A549 (cell line): ENCODE measurements around the gene NTRK3. TPM values are rescaled to one million over a fixed set of nuclear protein-coding genes. Genes with fewer than 3 reads are reported as not detected.
"Not testable (repeated sequence)": the region's sequence is repeated elsewhere in the genome, so short reads cannot be mapped to it uniquely, and the experiment has no call there.

Source experiments
- ATAC-seq, 2 experiments: fragments of 200-7000 bp in 1 of 2; fragments of >200 bp in 1 of 2; cut with Nextera tagmentation in 1 of 2; cut with Tn5 transposase in 1 of 2; 3 replicates each; pipeline versions ENCODE4 v1.8.0 to v1.9.1; 2018 to 2020; ENCODE audit warnings: mild to moderate bottlenecking in 1 of 2, moderate library complexity in 1 of 2
- CTCF ChIA-PET: fragments of 300-600 bp; sonication (Branson Sonifier 250); formaldehyde crosslinking; extraction: SDS; loops from one replicate; lab custom pipeline; 2021; ENCODE audit warnings: antibody characterized with exemption, inconsistent platforms; lab: Yijun Ruan, JAX
- POLR2A ChIA-PET: fragments of 350-600 bp; formaldehyde crosslinking; extraction: SDS; loops from one replicate; lab custom pipeline; 2021; ENCODE audit warnings: antibody characterized with exemption, inconsistent platforms; lab: Yijun Ruan, JAX
- DNase-seq, 2 experiments: peaks; one replicate each; pipeline versions ENCODE4 v3.0.0 to v3.0.0-alpha.2; 2011 to 2016; ENCODE audit warnings: low read depth in 1 of 2, low spot score in 1 of 2
- FAIRE-seq: peaks from 2 replicates; lab custom pipeline; 2011; peaks lifted over from hg19 to GRCh38; lab: Jason Lieb, UNC
- H3K27ac ChIP-seq, 2 experiments: fragments of >200 bp; sonication (Bioruptor Twin); formaldehyde crosslinking; 3 replicates each; pipeline ENCODE4 v1.5.1; 2016 to 2017
- H3K4me1 ChIP-seq: fragments of >200 bp; sonication (Bioruptor Twin); formaldehyde crosslinking; 3 replicates; pipeline ENCODE4 v1.6.1; 2016
- H3K4me2 ChIP-seq: fragments of >200 bp; sonication (Bioruptor Twin); formaldehyde crosslinking; 3 replicates; pipeline ENCODE4 v1.6.1; 2016
- H3K4me3 ChIP-seq: fragments of >200 bp; sonication (Bioruptor Twin); formaldehyde crosslinking; 3 replicates; pipeline ENCODE4 v1.5.1; 2016
- H3K9me3 ChIP-seq: fragments of >200 bp; sonication (Bioruptor Twin); formaldehyde crosslinking; 3 replicates; pipeline ENCODE4 v1.6.1; 2016
- CBX2 ChIP-seq: fragments of 200-600 bp; sonication (generic); IDR thresholded peaks from 2 replicates; pipeline ENCODE4 v1.6.1; 2016; ENCODE audit warnings: low read depth, mild to moderate bottlenecking, borderline replicate concordance
- CBX8 ChIP-seq: fragments of 200-600 bp; sonication (generic); IDR thresholded peaks from 2 replicates; pipeline ENCODE4 v1.6.1; 2016
- ESRRA ChIP-seq: fragments of 150-350 bp; IDR thresholded peaks from 2 replicates; pipeline ENCODE4 v1.6.1; 2014; ENCODE audit warnings: mild to moderate bottlenecking, low read length, borderline replicate concordance
- FOSB ChIP-seq: fragments of 250-450 bp; sonication (Bioruptor Pico); IDR thresholded peaks from 2 replicates; pipeline ENCODE4 v1.5.0; 2020; ENCODE audit warnings: mild to moderate bottlenecking, moderate library complexity
- FOSL2 ChIP-seq, 2 experiments: fragments of 450-650 bp in 1 of 2; fragments of >200 bp in 1 of 2; sonication (Bioruptor Twin) in 1 of 2; formaldehyde crosslinking; IDR thresholded peaks; 2 replicates each; pipeline versions ENCODE4 v1.5.0 to v1.6.1; 2016 to 2020; ENCODE audit warnings: mild to moderate bottlenecking in 1 of 2, moderate library complexity in 1 of 2
- FOXS1 ChIP-seq: fragments of 250-450 bp; sonication (Bioruptor Pico); IDR thresholded peaks from 2 replicates; pipeline ENCODE4 v1.5.0; 2020; ENCODE audit warnings: mild to moderate bottlenecking, moderate library complexity
- HOXB5 ChIP-seq: fragments of 250-450 bp; sonication (Bioruptor Pico); IDR thresholded peaks from 2 replicates; pipeline ENCODE4 v1.5.0; 2020; ENCODE audit warnings: mild to moderate bottlenecking, moderate library complexity
- JUNB ChIP-seq: fragments of >200 bp; sonication (Bioruptor Twin); formaldehyde crosslinking; IDR thresholded peaks from 2 replicates; pipeline ENCODE4 v1.6.1; 2016
- MAZ ChIP-seq: fragments of 150-350 bp; IDR thresholded peaks from 2 replicates; pipeline ENCODE4 v1.6.1; 2014; ENCODE audit warnings: antibody characterized with exemption, low read depth, low read length, borderline replicate concordance
- MYC ChIP-seq: IDR thresholded peaks from 2 replicates; pipeline ENCODE4 v1.6.1; 2012; ENCODE audit warnings: mild to moderate bottlenecking, inconsistent platforms, low read length, improper control_type of control experiment, borderline replicate concordance
- NFE2L2 ChIP-seq: fragments of 150-350 bp; conservative IDR thresholded peaks from 2 replicates; pipeline ENCODE4 v1.6.1; 2014; ENCODE audit warnings: low read length
- NPAS2 ChIP-seq: fragments of 250-450 bp; sonication (Bioruptor Pico); IDR thresholded peaks from 2 replicates; pipeline ENCODE4 v1.8.0; 2022; ENCODE audit warnings: mild to moderate bottlenecking, moderate library complexity, borderline replicate concordance
- PHF8 ChIP-seq: fragments of 200-600 bp; sonication (generic); IDR thresholded peaks from 2 replicates; pipeline ENCODE4 v1.6.1; 2016; ENCODE audit warnings: low read depth, mild to moderate bottlenecking, antibody characterized with exemption, moderate library complexity, borderline replicate concordance
- RARB ChIP-seq: fragments of 250-450 bp; sonication (Bioruptor Pico); IDR thresholded peaks from 2 replicates; pipeline ENCODE4 v1.8.0; 2021; ENCODE audit warnings: mild to moderate bottlenecking, moderate library complexity
- TFCP2L1 ChIP-seq: fragments of 250-450 bp; sonication (Bioruptor Pico); IDR thresholded peaks from 2 replicates; pipeline ENCODE4 v1.5.0; 2021; ENCODE audit warnings: mild to moderate bottlenecking
- TP53 ChIP-seq: fragments of 250-450 bp; sonication (Bioruptor Pico); IDR thresholded peaks from 2 replicates; pipeline ENCODE4 v1.5.0; 2021; ENCODE audit warnings: mild to moderate bottlenecking, moderate library complexity
- ZC3H11A ChIP-seq: fragments of 450-650 bp; IDR thresholded peaks from 2 replicates; pipeline ENCODE4 v1.6.1; 2014; ENCODE audit warnings: antibody characterized with exemption, mild to moderate bottlenecking
- ZFP36 ChIP-seq: fragments of 450-650 bp; IDR thresholded peaks from 2 replicates; pipeline ENCODE4 v1.6.1; 2014; ENCODE audit warnings: borderline replicate concordance; ENCODE audit not compliant: partially characterized antibody
- ZNF302 ChIP-seq: fragments of 250-450 bp; sonication (Bioruptor Pico); IDR thresholded peaks from 2 replicates; pipeline ENCODE4 v1.9.0; 2021; ENCODE audit warnings: inconsistent platforms, mild to moderate bottlenecking, moderate library complexity
- WGBS: methylation state at CpG from one replicate; pipeline ENCODE4 v1.1.6; 2017; ENCODE audit errors: missing lambda C conversion rate; 5-methylcytosine and 5-hydroxymethylcytosine counted together
- polyA plus RNA-seq, 4 experiments: library from polyadenylated mRNA; depleted of rRNA in 3 of 4; stranded (reverse); fragments of >200 nt; fragmentation: RNase III in 1 of 4; extraction: RNeasy Plus Mini Kit Qiagen cat#74134 plus additional on column Dnase treatment in 1 of 4; gene quantifications; 2 replicates in 3 of 4; 3 replicates in 1 of 4; pipeline ENCODE4 v1.2.3, GENCODE V29; 2011 to 2017
- TF ChIP-seq, protein P1 (sequence below): IDR thresholded peaks from 2 replicates; pipeline ENCODE4 v1.6.1; 2012; ENCODE audit warnings: low read depth, borderline replicate concordance
- TF ChIP-seq, protein P2 (sequence below): IDR thresholded peaks from 2 replicates; pipeline ENCODE4 v1.6.1; 2012

The NTRK3 gene
- polyA plus RNA-seq, 2 of the 4 experiments (the other 2 are of a cell fraction) = 55.0 to 55.2 TPM

DNA sequence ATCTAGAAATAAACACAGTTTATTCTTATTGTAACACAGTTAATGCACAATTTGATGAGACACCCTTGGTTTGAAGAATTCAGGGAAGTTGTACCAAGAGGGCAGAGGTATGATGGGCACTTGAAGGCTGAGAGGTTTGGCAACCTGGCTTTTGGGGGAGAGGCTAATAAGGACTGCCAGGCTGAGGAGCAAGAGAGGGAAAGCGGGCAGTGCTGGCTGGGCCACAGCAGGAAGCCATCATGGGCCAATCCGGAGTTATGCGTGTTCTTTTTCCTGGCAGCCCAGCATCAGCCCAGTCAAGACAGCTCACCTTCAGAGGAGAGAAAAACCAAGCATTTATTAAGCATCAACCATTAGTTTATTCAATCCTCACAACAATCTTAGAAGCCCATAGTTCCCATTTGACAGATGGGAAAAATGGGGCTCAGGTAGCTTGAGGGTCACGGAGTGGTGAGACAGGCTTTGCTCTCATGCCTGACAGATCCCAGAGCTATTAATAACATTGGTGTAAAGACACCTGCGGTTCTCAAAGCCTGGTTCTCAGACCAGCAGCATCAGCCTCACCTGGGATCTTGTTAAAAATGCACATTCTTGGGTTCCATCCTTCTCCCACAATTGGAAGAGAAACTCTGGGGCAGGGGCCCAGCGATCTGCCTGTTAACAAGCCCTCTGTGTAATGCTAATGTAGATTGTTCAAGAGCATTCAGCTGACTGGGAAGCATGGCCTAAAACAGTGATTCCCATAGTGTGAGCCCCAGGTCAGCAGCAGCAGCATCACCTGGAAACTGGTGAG, 183.7 kb downstream of the NTRK3 start (continued):
- TF ChIP-seq ZC3H11A = no peak
- TF ChIP-seq, protein P1, sequence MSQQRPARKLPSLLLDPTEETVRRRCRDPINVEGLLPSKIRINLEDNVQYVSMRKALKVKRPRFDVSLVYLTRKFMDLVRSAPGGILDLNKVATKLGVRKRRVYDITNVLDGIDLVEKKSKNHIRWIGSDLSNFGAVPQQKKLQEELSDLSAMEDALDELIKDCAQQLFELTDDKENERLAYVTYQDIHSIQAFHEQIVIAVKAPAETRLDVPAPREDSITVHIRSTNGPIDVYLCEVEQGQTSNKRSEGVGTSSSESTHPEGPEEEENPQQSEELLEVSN = no peak
- TF ChIP-seq, protein P2, sequence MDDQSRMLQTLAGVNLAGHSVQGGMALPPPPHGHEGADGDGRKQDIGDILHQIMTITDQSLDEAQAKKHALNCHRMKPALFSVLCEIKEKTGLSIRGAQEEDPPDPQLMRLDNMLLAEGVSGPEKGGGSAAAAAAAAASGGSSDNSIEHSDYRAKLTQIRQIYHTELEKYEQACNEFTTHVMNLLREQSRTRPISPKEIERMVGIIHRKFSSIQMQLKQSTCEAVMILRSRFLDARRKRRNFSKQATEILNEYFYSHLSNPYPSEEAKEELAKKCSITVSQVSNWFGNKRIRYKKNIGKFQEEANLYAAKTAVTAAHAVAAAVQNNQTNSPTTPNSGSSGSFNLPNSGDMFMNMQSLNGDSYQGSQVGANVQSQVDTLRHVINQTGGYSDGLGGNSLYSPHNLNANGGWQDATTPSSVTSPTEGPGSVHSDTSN = no peak
- TF ChIP-seq ZNF302 (CRISPR knock-in tag) = no peak
- TF ChIP-seq CBX8 = no peak

DNA sequence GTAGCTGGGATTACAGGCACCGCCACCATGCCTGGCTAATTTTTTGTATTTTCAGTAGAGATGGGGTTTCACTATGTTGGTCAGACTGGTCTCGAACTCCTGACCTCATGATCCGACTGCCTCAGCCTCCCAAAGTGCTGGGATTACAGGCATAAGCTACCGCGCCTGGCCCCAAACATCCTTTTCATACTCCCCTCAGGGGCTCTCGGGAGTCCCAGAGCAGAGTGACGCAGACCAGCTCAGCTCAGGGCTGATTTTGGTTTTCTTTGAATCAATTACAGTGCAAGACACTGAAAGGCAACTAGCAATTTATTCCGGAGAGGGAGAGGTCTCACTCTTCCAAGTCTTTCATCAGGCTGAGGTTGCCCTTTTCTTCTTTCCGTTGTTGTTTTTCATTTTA, 184.4 kb downstream of the NTRK3 start:
- H3K27ac ChIP-seq, CTCF ChIA-PET, H3K4me3 ChIP-seq, POLR2A ChIA-PET, FAIRE-seq, DNase-seq, H3K4me2 ChIP-seq, ATAC-seq, H3K4me1 ChIP-seq, H3K9me3 ChIP-seq: not testable (repeated sequence)
- WGBS = 61% methylated on average over 9 of the region's 9 CpGs

DNA sequence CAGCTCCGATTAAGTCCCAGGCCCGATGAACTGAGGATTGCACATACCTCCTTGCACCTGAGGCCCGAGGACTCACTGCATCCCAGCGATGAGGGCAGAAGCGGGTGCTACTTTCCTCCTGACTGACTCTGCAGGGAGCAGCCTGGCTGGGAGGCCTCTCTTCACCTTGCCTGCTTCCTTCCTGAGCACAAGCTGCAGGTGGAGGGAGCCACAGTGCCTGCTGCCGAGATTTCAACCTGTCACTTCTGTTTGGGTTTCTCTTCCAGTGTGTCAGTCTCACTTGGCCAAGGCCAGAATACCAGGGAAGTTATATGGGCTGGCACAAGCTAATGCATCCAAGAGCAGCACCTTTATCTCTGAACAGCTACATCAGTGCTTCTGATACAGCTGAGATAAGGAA, 185.4 kb downstream of the NTRK3 start:
- Histone ChIP-seq H3K9me3 (no peaks in the 10 kb centered on the region), H3K4me1 (no peaks in the 10 kb centered on the region), H3K4me3 (no peak overlapping the region), H3K27ac (no peak overlapping the region), H3K4me2 (no peak overlapping the region)
- 22% methylated on average over 6 of the region's 6 CpGs for WGBS
- ChIA-PET POLR2A (no interaction called here), CTCF (interaction anchor here (0.6 kb wide), 1 partner anchor 660 kb away, joined by 4 read pairs; no protein-coding TSS in a partner anchor)
- FAIRE-seq = no peak
- ATAC-seq = no peak
- DNase-seq = no peak
- TF ChIP-seq PHF8 (no peak), CBX8 (no peak), ESRRA (no peak), RARB (CRISPR knock-in tag) (no peak), ZFP36 (no peak), NPAS2 (CRISPR knock-in tag) (no peak)
- TF ChIP-seq, protein P2 = no peak

DNA sequence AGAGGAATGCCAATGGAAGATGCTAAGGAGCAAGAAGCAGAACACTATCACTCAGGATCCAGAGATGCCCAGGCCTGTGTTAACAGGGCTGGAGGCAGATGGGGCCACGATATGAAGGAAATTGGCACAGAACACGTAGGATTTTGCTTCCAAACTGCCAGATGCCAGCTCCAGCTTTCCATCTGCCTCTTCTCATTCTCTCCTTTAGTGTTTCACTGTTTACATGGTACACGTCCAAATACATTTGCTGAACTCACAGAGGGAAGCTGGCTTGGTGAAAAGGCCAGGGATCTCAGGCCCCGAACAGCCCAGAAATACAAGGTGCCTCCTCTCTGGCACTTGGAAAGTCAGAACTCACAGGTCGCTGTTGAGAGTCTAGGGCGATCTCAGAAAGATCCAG, 187.0 kb downstream of the NTRK3 start:
- Histone ChIP-seq H3K9me3 (no peaks in the 10 kb centered on the region), H3K27ac (no peak overlapping the region), H3K4me2 (no peak overlapping the region), H3K4me3 (no peak overlapping the region), H3K4me1 (no peaks in the 10 kb centered on the region)
- no peak for TF ChIP-seq TP53 (CRISPR knock-in tag)
- TF ChIP-seq TFCP2L1 (CRISPR knock-in tag) = no peak
- no peak for TF ChIP-seq HOXB5 (CRISPR knock-in tag)
- TF ChIP-seq NPAS2 (CRISPR knock-in tag) = no peak
- TF ChIP-seq FOSB (CRISPR knock-in tag) = no peak
- no peak for TF ChIP-seq FOXS1 (CRISPR knock-in tag)
- no peak for TF ChIP-seq MYC
- no peak for TF ChIP-seq MAZ
- TF ChIP-seq JUNB = no peak
- TF ChIP-seq FOSL2 (IDR thresholded peaks at IDR 0.05) = no peak
- no peak for TF ChIP-seq FOSL2 (CRISPR knock-in tag; IDR thresholded peaks at IDR 0.05)
- TF ChIP-seq CBX2 = no peak
- no peak for TF ChIP-seq NFE2L2
- TF ChIP-seq PHF8 = no peak
- 23% methylated on average over 6 of the region's 6 CpGs for WGBS
- no peak for FAIRE-seq
- ATAC-seq = no peak
- POLR2A ChIA-PET = no interaction called here
- DNase-seq = no peak
- CTCF ChIA-PET = no interaction called here
